ENCODE data around the gene NR6A1. TPM values are rescaled to one million over a fixed set of nuclear protein-coding genes. Genes with fewer than 3 reads are reported as not detected.
A peak's percentile ranks its signal among the peaks of the same experiment; 100 is the strongest.

Gene NR6A1
- polyA plus RNA-seq, 3 donors = 1.00 to 1.5 (median 1.1) TPM

DNA sequence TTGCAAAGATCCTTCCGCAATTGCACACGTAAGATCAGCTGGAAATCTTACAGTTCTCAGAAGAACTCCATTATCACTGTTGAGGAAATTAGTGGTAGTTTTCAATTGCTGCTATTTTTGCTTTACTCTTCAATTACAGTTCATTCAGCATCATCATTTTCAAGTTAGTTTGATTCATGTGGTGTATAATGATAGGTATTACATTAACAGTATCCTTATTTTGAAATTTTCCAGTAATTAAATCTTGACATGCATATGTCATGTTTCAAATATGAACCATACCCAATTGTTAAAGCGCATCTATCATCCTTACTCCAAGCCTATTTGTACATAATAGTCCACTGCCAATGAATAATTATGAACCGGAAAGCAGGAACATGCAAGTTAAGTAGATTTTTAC is 60.3 kb downstream of the NR6A1 start:
- no peak for DNase-seq (ENCODE audit: extremely low read depth in 1 of 11, low read depth in 9 of 11, low spot score in 4 of 11)

DNA sequence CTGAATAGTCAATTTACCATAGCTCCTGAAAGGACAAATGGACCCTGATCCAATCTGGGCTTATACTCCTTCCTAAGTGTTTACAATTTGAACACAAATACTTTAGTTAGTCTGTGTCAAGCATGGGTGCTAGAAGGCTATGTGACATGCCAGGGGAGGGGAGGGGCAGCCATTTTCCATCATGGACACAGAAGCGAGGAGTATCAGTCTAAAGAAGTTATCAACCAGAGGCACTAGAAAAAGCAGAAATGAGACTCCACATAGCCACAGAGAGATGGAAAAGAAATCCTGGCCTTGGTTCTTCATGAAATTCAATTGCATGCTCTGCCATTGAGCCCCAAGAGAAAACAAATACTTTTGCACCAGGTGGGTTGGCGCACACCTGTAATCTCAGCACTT is 61.8 kb downstream of the NR6A1 start:
- DNase-seq (ENCODE audit: extremely low read depth in 1 of 11, low read depth in 9 of 11, low spot score in 4 of 11) = no peak

DNA sequence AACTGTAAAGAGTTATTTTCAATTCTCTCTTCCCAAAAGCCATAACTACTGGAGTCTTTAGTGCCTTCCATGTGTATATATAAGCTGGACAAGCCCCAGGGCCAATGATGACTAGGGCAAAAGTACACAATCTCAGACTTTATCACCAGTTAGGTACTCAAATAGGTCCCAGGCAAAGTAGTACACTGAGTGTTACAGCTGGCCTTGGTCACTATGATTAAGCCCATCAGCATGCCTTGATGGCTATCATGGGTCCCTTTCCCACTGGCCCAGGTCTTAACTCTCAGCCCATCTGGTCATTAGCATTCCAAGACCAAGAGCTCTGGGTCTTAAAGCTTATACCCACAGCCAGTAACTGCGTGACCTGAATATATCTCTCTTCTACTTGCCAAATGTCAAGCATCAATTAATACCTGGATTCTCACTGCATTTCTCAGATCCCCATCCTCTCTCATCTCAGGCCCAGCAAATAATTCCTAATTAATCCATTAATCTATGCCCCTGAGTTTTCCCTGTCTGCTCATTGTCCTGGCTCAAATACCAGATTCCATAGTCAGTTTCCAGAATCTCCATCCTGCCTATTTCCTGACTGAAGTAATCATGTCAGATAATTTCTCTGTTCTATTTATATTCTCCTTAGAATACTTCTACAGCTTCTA is 62.3 kb downstream of the NR6A1 start:
- no peak for DNase-seq (ENCODE audit: extremely low read depth in 1 of 11, low read depth in 9 of 11, low spot score in 4 of 11)

DNA sequence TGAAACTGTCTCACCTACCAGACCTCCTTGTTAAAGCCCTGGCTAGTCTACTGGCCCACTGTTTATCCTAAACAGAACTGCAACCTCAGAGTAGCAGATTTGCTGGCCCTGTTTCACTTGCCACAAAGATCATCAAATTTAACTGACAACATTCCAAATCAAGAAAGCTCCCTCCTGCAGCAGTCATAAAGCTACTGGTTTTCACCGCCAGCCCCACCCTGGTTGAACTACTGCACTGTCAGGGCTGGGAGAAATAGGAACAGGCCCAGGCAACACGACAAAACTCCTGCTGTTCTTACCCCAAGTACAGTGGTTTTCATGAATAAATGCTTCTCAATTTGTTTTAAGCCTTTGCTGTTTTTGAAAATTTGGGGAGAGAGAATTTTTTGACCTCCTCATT is 63.0 kb downstream of the NR6A1 start:
- DNase-seq (ENCODE audit: extremely low read depth in 1 of 11, low read depth in 9 of 11, low spot score in 4 of 11) = no peak

DNA sequence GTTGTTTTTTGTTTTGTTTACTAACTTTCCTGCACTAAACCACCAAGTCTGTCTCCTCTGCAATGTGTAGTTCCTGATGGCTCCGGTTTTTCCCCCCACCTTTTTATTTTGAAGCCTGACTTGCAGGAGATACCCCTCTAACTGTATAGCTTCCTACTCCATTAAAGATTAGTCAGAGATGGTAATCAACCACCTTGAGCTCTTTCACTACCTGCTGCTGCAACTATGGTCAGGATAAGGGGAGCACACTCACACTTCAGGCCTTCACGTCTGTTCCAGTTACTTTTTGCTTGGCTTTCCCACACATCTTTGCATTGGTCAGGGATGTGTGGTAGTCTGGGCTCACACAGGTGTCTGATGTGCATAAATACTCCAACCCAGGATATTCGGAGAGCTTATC is 63.4 kb downstream of the NR6A1 start:
- DNase-seq (ENCODE audit: extremely low read depth in 1 of 11, low read depth in 9 of 11, low spot score in 4 of 11) = no peak

DNA sequence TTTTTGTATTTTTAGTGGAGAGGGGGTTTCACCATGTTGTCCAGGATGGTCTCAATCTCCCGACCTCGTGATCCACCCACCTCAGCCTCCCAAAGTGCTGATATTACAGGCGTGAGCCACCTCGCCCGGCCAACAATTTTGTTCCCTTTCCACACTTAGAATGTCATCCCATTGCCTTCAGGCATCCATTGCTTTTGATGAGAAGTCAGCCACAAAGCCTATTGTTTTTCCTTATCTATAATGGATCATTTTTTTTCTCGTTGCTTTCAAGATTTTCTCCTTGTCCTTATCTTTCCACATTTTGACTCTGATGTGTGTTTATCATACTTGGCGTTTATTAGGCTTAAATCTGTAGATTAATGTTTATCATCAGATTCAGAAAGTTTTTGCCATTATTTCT is 64.4 kb downstream of the NR6A1 start:
- no peak for DNase-seq (ENCODE audit: extremely low read depth in 1 of 11, low read depth in 9 of 11, low spot score in 4 of 11)

DNA sequence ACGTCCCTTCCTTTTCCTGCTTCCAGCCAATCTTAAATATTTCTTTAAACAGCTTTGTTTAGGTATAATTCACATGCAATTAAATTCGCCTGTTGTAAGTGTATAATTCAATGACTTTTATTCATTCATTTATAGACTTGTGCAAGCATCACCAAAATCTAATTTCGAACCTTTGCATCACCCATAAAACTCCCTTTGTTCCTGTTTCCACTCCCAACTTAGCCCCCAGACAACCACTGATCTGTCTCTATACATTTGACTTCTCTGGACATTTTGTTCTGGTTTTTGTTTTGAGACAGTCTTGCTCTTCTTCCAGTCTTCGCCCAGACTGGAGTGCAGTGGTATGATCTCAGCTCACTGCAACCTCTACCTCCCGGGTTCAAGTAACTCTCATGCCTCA is 71.5 kb downstream of the NR6A1 start:
- no peak for DNase-seq (ENCODE audit: extremely low read depth in 1 of 11, low read depth in 9 of 11, low spot score in 4 of 11)

DNA sequence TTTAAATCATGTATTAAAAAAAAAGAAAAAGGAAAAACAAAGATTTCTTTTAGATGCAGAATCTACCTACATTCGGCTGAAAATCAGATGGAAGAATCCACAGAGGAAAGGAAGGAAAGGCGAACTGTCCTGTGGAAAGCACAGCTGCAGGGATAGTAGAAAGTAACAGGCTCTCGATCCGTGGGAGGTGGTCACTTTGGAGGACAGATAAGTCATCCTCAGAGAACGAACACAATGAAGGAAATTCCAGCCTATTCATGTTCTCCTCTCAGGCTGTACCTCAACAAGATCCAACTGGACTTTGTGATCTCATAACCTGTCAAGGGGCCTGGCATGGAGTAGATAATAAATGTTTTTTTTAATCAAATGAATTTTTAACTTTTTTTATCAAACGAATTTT is 72.8 kb downstream of the NR6A1 start:
- no peak for DNase-seq (ENCODE audit: extremely low read depth in 1 of 11, low read depth in 9 of 11, low spot score in 4 of 11)

DNA sequence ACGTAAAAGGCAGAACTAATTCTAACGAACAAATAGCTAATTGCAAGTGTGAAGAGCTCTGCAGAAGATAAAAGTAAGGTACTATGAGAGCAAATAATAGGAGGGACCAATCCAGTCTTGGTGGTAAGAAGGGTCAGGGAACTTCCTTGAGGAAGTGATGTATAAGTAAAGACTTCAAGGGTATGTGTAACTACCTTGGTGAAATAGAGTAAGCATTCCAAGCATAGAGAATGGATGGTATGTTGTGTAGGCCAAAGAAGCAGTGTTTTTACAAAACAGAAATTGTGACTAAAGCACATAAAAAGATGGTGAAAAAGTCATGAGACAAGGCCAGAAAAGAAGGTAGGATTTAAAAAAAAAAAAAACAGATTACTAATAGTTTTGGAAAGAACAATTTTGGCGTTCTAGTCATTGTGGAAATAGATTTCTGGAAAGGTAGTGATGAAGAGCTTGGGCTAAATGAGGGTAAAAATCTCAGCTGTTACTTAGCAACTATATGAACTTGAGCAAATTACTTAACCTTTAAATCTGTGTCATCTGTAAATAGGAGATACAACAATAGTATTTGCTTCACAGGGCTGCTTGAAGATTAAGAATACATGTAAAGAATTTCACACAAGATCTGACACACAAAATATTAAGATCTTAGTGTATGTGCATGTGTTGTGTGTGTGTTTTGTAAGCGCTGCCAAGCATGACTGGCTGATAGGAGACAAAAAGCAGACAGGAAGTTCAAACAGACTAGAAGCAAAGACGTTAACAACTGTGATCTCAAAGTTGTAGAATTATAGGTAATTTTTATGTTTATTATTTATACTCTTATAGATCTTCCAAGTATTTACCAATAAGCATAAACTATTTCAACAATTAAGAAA is 73.5 kb downstream of the NR6A1 start:
- DNase-seq (ENCODE audit: extremely low read depth in 1 of 11, low read depth in 9 of 11, low spot score in 4 of 11) = no peak

DNA sequence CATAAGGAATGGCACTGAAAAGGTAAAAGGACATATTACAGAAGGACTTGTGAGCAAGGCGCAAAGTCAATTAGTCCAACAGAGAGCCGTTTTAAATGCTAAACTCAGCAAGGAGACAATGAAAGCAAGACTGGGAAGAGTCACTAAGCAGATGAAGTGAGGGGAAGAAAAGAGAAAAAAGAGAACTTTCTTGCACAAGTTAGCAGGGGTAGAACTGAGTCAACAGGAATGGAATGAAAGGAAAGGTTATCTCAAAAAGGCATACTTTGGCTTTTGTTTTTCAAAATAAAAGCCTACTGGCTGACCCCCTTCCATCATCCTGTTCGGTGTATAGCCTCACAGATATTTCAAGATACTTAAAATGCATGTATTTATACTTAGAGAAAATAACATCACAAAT is 75.0 kb downstream of the NR6A1 start:
- DNase-seq (ENCODE audit: extremely low read depth in 1 of 11, low read depth in 9 of 11, low spot score in 4 of 11) = no peak

DNA sequence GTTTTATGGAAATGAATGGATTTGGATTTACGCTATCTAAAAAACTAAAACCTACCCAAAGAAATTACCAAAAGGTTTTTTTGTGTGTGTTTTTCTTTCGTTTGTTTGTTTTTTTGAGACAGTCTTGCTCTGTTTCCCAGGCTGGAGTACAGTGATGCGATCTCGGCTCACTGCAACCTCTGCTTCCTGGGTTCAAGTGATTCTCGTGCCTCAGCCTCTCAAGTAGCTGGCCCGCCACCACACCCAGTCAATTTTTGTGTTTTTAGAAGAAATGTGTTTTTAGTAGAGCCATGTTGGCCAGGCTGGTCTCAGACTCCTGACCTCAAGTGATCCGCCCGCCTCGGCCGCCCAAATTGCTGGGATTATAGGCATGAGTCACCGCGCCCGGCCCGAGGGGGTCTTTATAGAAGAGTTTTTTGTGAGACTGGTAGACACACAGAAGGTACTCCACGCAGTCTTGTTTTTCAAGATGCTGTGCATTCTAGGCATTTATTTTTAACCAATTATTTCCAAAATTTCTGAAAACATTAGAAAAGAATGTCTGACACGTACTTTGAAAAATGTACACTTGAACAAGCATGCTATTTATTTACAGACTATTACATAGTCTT is 75.7 kb downstream of the NR6A1 start:
- no peak for DNase-seq (ENCODE audit: extremely low read depth in 1 of 11, low read depth in 9 of 11, low spot score in 4 of 11)

DNA sequence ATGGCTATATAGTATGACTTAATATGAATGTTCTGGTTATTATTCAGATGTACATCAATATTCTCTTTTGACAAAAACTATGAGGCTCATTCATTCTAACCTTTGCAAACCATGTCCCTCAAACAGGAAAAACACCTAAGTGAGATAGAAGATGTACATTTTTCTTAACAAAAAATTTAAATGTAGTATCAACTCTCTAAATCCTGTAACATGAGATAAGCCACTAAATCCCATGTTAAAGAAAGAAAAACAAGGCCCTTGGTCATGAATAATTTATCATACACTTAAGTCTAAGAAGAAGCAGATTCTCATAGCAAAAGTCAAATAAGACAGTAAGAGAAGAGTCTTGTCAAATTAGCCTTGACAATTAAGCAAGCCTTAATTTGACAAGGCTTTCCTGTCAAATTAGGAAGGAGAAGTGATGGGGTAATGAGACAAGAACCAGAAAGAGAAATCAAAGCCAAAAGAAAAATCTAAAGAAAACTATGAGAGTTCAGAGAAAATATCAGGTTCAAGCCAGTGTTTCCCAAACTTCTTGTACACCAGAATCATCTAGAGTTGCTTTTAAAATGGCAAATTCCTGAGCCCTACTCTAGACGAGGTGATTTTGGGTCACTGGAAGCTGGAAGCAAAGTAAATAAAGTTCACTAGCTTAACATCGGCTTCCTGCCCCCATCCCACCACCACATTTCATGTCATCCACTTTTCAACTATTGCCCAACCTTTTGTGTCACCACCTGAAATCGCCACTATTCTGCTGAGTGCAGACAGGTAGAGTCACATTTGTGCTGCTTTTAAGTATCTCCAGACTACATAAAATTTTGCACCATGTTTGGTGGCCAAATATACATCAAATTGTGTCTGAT is 76.5 kb downstream of the NR6A1 start:
- DNase-seq (ENCODE audit: extremely low read depth in 1 of 11, low read depth in 9 of 11, low spot score in 4 of 11) = no peak

DNA sequence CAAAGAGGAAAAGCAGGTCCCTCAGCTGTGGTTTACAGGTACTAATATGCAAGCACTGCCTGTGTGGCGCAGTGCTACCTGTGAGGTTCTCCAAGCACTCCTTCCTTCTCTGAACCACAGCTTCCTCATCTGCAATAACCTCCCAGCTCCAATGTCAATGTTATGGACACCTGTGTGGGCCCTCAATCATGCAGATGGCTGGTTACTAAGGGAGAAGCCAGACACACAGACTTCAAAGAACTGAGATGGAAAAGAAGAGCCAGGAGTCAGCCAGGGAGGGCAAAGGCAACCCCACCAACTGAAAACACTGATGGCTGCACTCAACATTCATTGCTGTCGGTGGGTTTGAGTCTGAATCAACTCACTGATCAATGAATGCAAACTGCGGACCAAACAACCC is 77.7 kb downstream of the NR6A1 start:
- DNase-seq (ENCODE audit: extremely low read depth in 1 of 11, low read depth in 9 of 11, low spot score in 4 of 11) = no peak

DNA sequence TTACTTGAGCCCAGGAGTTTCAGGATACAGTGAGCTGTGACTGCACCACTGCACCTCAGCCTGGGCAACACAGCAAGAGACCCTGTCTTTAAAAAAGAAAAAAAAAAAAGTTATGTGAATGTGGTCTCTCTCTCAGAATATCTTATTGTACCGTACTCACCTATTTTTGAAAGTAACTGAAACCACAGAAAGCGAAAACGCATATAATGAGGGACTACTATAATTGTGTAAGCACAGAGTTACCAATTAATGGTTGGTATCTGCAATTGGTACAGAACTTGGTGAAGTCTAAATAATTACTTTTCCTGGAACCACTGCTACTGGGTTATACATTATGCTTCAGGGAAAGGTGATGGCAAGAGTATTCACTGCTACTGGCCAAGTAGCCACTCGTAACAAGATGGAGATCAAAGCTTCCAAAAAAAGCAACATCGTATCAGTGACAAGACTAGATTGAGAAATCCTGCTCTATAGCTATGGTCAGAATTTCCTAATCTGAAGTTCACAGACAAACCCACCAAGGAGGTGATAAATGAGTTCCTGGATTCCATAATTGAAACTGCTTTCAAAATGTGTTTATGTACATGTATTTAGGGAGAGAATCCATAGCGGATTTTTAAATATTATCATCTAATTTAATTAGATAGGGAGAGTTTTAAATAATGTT is 82.7 kb downstream of the NR6A1 start:
- no peak for DNase-seq (ENCODE audit: extremely low read depth in 1 of 11, low read depth in 9 of 11, low spot score in 4 of 11)

DNA sequence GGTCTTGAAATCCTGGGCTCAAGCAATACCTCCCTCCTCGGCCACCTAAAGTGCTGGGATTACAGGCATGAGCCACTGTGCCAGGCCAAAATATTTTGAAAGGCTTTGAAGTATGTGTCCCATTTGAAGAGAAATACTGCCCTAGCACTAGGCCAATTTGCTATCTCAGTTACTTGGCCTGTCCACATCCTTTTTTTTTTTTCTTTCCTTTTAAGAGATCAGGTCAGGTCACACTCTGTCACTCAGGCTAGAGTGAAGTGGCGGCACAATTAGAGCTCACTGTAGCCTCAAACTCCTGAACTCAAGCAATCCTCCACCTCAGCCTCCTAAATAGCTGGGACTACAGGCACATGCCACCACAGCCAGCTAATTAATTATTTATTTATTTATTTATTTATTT is 84.2 kb downstream of the NR6A1 start:
- DNase-seq (ENCODE audit: extremely low read depth in 1 of 11, low read depth in 9 of 11, low spot score in 4 of 11) = no peak

DNA sequence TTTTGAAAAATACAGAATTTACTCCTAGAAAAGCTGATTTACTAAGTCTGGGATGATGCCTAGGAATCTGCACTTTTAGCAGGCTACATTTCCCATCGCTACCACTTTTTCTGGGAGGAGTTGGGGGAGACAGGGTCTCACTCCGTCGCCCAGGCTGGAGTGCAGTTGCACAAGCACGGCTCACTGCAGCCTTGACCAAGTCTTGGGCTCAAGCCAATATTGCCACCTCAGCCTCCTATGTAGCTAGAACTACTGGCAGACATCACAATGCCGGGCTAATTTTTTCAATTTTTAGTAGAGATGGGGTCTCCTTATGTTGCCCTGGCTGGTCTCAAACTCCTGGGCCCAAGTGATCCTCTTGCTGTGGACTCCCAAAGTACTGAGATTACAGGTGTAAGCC is 85.9 kb downstream of the NR6A1 start:
- peak in 1 of 11 donors; percentile 9 for DNase-seq (ENCODE audit: extremely low read depth in 1 of 11, low read depth in 9 of 11, low spot score in 4 of 11)

DNA sequence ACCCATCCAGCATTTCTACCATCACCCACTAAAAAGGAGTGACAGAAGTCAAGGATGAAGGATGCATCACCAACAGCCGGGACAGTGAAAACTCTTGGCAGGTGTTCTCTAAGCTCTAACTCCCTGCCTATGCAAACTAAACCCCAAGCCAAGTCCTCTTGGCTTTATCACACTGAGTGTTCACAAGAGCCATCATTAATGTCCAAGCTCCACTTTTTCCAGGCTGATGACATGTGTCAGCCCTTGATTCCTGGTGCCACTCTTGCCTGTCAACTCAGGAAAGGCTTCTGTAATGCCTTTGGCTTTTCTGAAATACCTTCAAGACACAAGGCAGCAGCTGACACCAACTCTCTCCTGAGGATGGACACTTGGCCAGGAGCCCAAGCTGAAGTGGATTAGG is 86.9 kb downstream of the NR6A1 start:
- no peak for DNase-seq (ENCODE audit: extremely low read depth in 1 of 11, low read depth in 9 of 11, low spot score in 4 of 11)

DNA sequence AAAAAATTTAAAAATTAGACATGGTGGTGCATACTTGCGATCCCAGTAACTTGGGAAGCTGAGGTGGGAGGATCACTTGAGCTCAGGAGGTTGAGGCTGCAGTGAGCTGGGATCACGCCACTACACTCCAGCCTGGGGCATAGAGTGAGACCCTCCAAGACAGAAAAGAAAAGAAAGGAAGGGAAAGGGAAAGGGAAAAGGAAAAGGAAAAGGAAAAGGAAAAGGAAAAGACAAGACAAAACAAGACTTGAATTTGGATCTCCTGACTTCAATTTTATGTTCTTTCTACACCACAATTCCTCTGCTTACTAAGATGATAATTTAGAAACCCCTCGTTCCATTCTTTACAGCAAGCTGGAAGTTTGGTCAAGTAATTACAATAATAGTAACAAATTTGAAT is 88.1 kb downstream of the NR6A1 start:
- no peak for DNase-seq (ENCODE audit: extremely low read depth in 1 of 11, low read depth in 9 of 11, low spot score in 4 of 11)
